OCI-LY1 (cell line): ENCODE measurements around the gene ETS2.

Experiments
- H2AFZ ChIP-seq: fragments of 200-600 bp; sonication (generic), shearing (Covaris generic); 2 replicates; pipeline ENCODE4 v1.6.0; 2014; ENCODE audit warnings: antibody characterized with exemption, mild to moderate bottlenecking, low read length
- H3F3A ChIP-seq: fragments of 200-600 bp; sonication (generic), shearing (Covaris generic); 2 replicates; pipeline ENCODE4 v1.6.0; 2014; ENCODE audit warnings: mild to moderate bottlenecking, antibody characterized with exemption, low read length, moderate library complexity; ENCODE audit not compliant: insufficient read depth
- H3K27ac ChIP-seq: fragments of 200-600 bp; sonication (generic); 2 replicates; pipeline ENCODE4 v1.5.1; 2014; ENCODE audit warnings: low read length, mixed run types, mild to moderate bottlenecking, low read depth; ENCODE audit not compliant: poor library complexity, severe bottlenecking
- H3K27me3 ChIP-seq: fragments of 200-600 bp; sonication (generic); 2 replicates; pipeline ENCODE4 v1.6.0; 2014; ENCODE audit warnings: antibody characterized with exemption, mild to moderate bottlenecking, low read length, moderate library complexity; ENCODE audit not compliant: insufficient read depth
- H3K36me3 ChIP-seq: fragments of 200-600 bp; sonication (generic); 2 replicates; pipeline ENCODE4 v1.6.1; 2014; ENCODE audit warnings: mild to moderate bottlenecking, antibody characterized with exemption, low read length, moderate library complexity, mixed read lengths; ENCODE audit not compliant: insufficient read depth
- H3K4me1 ChIP-seq: fragments of 200-600 bp; sonication (generic); 2 replicates; pipeline ENCODE4 v1.5.1; 2014; ENCODE audit warnings: mild to moderate bottlenecking, low read length, moderate library complexity; ENCODE audit not compliant: insufficient read depth, severe bottlenecking
- H3K4me2 ChIP-seq: fragments of 200-600 bp; sonication (generic), shearing (Covaris generic); 2 replicates; pipeline ENCODE4 v1.6.1; 2014; ENCODE audit warnings: low read length
- H3K4me3 ChIP-seq: fragments of 200-600 bp; sonication (generic); 2 replicates; pipeline ENCODE4 v1.5.1; 2014; ENCODE audit warnings: low read length, low read depth, mild to moderate bottlenecking, mixed read lengths; ENCODE audit not compliant: poor library complexity, severe bottlenecking
- H3K79me2 ChIP-seq: fragments of 200-600 bp; shearing (Covaris generic); 2 replicates; pipeline ENCODE4 v1.6.1; 2016; ENCODE audit warnings: mixed run types, low read length, mixed read lengths; ENCODE audit not compliant: insufficient read depth
- H3K9ac ChIP-seq: fragments of 200-600 bp; sonication (generic), shearing (Covaris generic); 2 replicates; pipeline ENCODE4 v1.6.1; 2014; ENCODE audit warnings: mild to moderate bottlenecking, low read length, mixed read lengths
- H3K9me2 ChIP-seq: fragments of 200-600 bp; sonication (generic), shearing (Covaris generic); 2 replicates; pipeline ENCODE4 v1.6.1; 2014; ENCODE audit warnings: low read depth, mild to moderate bottlenecking, low read length, mixed read lengths
- H3K9me3 ChIP-seq: fragments of 200-600 bp; shearing (Covaris generic); 2 replicates; pipeline ENCODE4 v1.6.1; 2014; ENCODE audit warnings: low read length, mixed read lengths
- H4K20me1 ChIP-seq: fragments of 200-600 bp; sonication (generic), shearing (Covaris generic); 2 replicates; pipeline ENCODE4 v1.6.0; 2016; ENCODE audit warnings: mild to moderate bottlenecking, low read length; ENCODE audit not compliant: insufficient read depth
- EZH2 ChIP-seq: fragments of 200-600 bp; sonication (generic), shearing (Covaris generic); IDR thresholded peaks from 2 replicates; pipeline ENCODE4 v1.8.0; 2017; ENCODE audit warnings: borderline replicate concordance, mixed run types, mild to moderate bottlenecking, antibody characterized with exemption, low read length, moderate library complexity, mixed read lengths
- TF ChIP-seq, protein P1 (sequence below): fragments of 200-600 bp; sonication (generic), shearing (Covaris generic); IDR thresholded peaks from 2 replicates; pipeline ENCODE4 v1.5.1; 2017; ENCODE audit warnings: mild to moderate bottlenecking, antibody characterized with exemption, low read length, moderate library complexity, mixed read lengths

Gene ETS2

DNA sequence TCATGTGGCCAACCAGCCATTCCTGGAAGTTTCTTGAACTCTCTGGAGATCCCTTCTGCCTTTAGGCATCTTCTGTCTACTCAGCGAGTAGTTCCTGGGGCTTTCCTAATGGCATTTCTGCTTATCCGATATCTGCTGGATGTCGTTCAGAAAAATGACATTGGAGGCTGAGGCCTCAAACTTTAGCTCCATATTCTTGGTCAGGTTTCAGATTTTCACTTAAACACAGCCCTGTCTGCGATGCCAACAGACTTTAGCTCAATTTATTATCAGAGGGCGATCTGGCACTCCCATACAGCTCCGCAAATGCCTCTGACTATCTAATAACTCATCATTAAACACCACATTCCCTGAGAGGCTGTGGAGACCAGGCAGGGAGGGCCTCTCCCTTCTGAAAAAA lies 46.3 kb upstream of the ETS2 start:
- no peak overlapping the region for H3K9ac ChIP-seq
- no peaks in the 10 kb centered on the region for H3K4me1 ChIP-seq
- H3K27ac ChIP-seq: no peak overlapping the region
- no peaks in the 10 kb centered on the region for H3K36me3 ChIP-seq
- H2AFZ ChIP-seq: no peak overlapping the region
- H3K9me3 ChIP-seq: no peaks in the 10 kb centered on the region
- H3K4me2 ChIP-seq: no peak overlapping the region
- H3K27me3 ChIP-seq: no peaks in the 10 kb centered on the region
- no peaks in the 10 kb centered on the region for H3K79me2 ChIP-seq
- H3F3A ChIP-seq: no peaks in the 10 kb centered on the region
- no peaks in the 10 kb centered on the region for H3K9me2 ChIP-seq
- no peaks in the 10 kb centered on the region for H4K20me1 ChIP-seq
- TF ChIP-seq, protein P1, sequence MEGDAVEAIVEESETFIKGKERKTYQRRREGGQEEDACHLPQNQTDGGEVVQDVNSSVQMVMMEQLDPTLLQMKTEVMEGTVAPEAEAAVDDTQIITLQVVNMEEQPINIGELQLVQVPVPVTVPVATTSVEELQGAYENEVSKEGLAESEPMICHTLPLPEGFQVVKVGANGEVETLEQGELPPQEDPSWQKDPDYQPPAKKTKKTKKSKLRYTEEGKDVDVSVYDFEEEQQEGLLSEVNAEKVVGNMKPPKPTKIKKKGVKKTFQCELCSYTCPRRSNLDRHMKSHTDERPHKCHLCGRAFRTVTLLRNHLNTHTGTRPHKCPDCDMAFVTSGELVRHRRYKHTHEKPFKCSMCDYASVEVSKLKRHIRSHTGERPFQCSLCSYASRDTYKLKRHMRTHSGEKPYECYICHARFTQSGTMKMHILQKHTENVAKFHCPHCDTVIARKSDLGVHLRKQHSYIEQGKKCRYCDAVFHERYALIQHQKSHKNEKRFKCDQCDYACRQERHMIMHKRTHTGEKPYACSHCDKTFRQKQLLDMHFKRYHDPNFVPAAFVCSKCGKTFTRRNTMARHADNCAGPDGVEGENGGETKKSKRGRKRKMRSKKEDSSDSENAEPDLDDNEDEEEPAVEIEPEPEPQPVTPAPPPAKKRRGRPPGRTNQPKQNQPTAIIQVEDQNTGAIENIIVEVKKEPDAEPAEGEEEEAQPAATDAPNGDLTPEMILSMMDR: no peak
- TF ChIP-seq EZH2: no peak
- H3K4me3 ChIP-seq: no peak overlapping the region

DNA sequence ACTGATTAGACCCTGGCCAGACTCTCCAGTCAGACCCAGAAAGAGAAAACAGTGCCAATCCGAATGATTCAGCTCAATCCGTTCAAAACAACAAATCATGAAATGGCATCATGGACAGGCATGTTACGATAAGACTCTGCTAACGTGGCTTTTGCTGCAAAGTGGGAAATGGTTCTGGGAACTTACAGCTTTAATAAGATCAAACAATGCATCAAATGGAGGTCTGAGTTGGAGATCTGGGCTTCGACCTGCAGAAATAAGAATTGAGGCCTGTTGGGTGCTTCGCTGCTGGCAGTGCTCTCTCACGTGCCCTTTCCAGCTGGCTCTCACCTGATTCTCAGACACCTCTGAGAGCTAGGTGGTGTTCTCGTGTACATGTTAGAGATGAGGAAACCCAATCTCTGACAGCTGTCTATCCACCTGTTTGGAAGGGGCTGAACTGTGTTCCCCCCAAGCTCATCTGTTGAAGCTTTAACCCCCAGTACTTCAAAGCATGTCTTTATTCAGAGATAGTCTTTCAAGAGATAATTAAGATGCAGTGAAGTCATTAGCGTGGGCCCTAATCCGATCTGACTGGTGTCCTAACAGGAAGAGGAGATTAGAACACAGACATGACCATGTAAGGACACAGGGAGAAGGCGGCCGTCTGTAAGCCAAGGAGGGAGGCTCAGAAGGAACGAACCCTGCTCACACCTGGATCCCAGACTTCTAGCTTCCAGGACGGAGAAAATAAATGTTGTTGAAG lies 45.5 kb upstream of the ETS2 start:
- no peak for TF ChIP-seq EZH2
- TF ChIP-seq, protein P1: no peak
- no peak overlapping the region for H3K27ac ChIP-seq
- no peak overlapping the region for H3K9ac ChIP-seq
- H3K9me2 ChIP-seq: no peaks in the 10 kb centered on the region
- H3K4me2 ChIP-seq: no peak overlapping the region
- H3K27me3 ChIP-seq: no peaks in the 10 kb centered on the region
- H3K36me3 ChIP-seq: no peaks in the 10 kb centered on the region
- H3K4me3 ChIP-seq: no peak overlapping the region
- no peaks in the 10 kb centered on the region for H4K20me1 ChIP-seq
- no peaks in the 10 kb centered on the region for H3K79me2 ChIP-seq
- H2AFZ ChIP-seq: no peak overlapping the region
- no peaks in the 10 kb centered on the region for H3K4me1 ChIP-seq
- H3F3A ChIP-seq: no peaks in the 10 kb centered on the region
- H3K9me3 ChIP-seq: no peaks in the 10 kb centered on the region

DNA sequence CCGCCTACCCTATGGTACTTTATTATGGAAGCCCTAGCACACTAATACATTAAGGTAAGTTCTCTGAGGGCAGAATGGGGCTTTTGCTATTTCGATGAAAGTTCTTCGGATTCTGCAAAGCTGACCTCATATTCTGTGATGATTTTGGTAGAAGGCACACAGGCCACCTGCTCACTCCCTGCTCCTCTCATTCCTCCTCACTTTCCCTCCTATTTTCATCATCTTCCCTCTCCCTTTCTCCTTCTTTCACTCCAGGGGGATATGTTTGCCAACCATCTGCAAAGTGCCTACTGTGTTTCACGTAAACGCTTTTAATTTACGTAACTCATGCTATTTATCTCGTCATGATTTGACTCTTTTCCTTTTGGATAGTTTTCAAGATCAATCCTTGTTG lies 45.0 kb upstream of the ETS2 start:
- Histone ChIP-seq H3K79me2 (no peaks in the 10 kb centered on the region), H4K20me1 (no peaks in the 10 kb centered on the region), H3K9me2 (no peaks in the 10 kb centered on the region), H3K4me2 (no peak overlapping the region), H3K36me3 (no peaks in the 10 kb centered on the region; the same call in 1 of the 2 replicates), H3K4me1 (no peaks in the 10 kb centered on the region), H3K27ac (no peak overlapping the region), H3K27me3 (no peaks in the 10 kb centered on the region), H3K9me3 (no peaks in the 10 kb centered on the region), H3K4me3 (no peak overlapping the region), H3F3A (no peaks in the 10 kb centered on the region), H3K9ac (no peak overlapping the region), H2AFZ (no peak overlapping the region)
- TF ChIP-seq, protein P1: no peak
- no peak for TF ChIP-seq EZH2
